Erythroblast (primary cell): ENCODE measurements around the gene MTFMT.
"Not testable (repeated sequence)": the region's sequence is repeated elsewhere in the genome, so short reads cannot be mapped to it uniquely, and the experiment has no call there.

Experiments used
- DNase-seq, 2 experiments: peaks; one replicate each; lab custom pipeline; 2025; lab: John Stamatoyannopoulos, UW
- GATA1 ChIP-seq: IDR thresholded peaks from 2 replicates; pipeline ENCODE4 v1.6.1; 2011; ENCODE audit warnings: low read depth, mild to moderate bottlenecking, control low read depth, low read length, moderate library complexity
- POLR2A ChIP-seq: IDR thresholded peaks from 2 replicates; pipeline ENCODE4 v1.6.1; 2011; ENCODE audit warnings: mild to moderate bottlenecking, low read length

The MTFMT gene

GRCh38 chr15:65028921-65029735, at the start of gene MTFMT:
TSS of gene MTFMT (minus strand) at chr15:65029639. CDS start at chr15:65029613, 26 bp downstream.
- peak; percentile 88 to 94 for DNase-seq
- TF ChIP-seq POLR2A, result peak; percentile 76
- TF ChIP-seq GATA1, result no peak

GRCh38 chr15:65077981-65078352, 48.5 kb upstream of the MTFMT start:
- peak; percentile 55 for DNase-seq
- TF ChIP-seq GATA1, result no peak
- no peak for TF ChIP-seq POLR2A

GRCh38 chr15:65077291-65077980, 48.0 kb upstream of the MTFMT start:
- DNase-seq, result no peak

GRCh38 chr15:65076486-65077290, 47.2 kb upstream of the MTFMT start, which contains the start of gene KBTBD13:
TSS of gene KBTBD13 (plus strand) at chr15:65076746. CDS start at chr15:65076816, 70 bp downstream.
- no peak for DNase-seq
- TF ChIP-seq GATA1 (no peak), POLR2A (no peak)

More at GRCh38 chr15:65077291-65077980, 48.0 kb upstream of the MTFMT start:
- TF ChIP-seq GATA1 (no peak), POLR2A (no peak)

GRCh38 chr15:65075607-65076395, 46.4 kb upstream of the MTFMT start:
- not testable (repeated sequence) for DNase-seq

- DNase-seq, result not testable (repeated sequence)
Observed at GRCh38 chr15:65074946-65075345, 45.5 kb upstream of the MTFMT start.

GRCh38 chr15:65072617-65073016, 43.2 kb upstream of the MTFMT start:
- no peak for TF ChIP-seq POLR2A

GRCh38 chr15:65072027-65072426, 42.6 kb upstream of the MTFMT start:
- no peak for TF ChIP-seq GATA1
- TF ChIP-seq POLR2A, result no peak
- DNase-seq, result no peak

More at GRCh38 chr15:65072617-65073016, 43.2 kb upstream of the MTFMT start:
- DNase-seq, result no peak

- no peak for TF ChIP-seq POLR2A
- no peak for TF ChIP-seq GATA1
- no peak for DNase-seq
Observed at GRCh38 chr15:65071381-65071811, 42.0 kb upstream of the MTFMT start.

- DNase-seq, result no peak
- no peak for TF ChIP-seq POLR2A
- TF ChIP-seq GATA1, result no peak
Observed at GRCh38 chr15:65069779-65070546, 40.5 kb upstream of the MTFMT start.

GRCh38 chr15:65069179-65069578, 39.7 kb upstream of the MTFMT start:
- DNase-seq, result no peak
- TF ChIP-seq POLR2A (no peak), GATA1 (no peak)

GRCh38 chr15:65068403-65068788, 39.0 kb upstream of the MTFMT start:
- no peak for DNase-seq

More at GRCh38 chr15:65068403-65068788, 39.0 kb upstream of the MTFMT start:
- TF ChIP-seq GATA1 (no peak), POLR2A (no peak)
